T-cell (primary cell): ENCODE results near the gene AMZ1. TPM values are rescaled to one million over a fixed set of nuclear protein-coding genes. Genes with fewer than 3 reads are reported as not detected.

ENCODE experiments used
- ATAC-seq, 4 experiments: fragments of 200-7000 bp in 3 of 4; fragments of 150-1000 bp in 1 of 4; cut with Tn5 transposase; replicated peaks in 1 of 4; 1 replicate in 3 of 4; 2 replicates in 1 of 4; pipeline ENCODE4 v1.10.0; 2021; ENCODE audit warnings: moderate library complexity in 3 of 4, mild to moderate bottlenecking in 2 of 4, moderate number of reproducible peaks in 1 of 4
- CTCF ChIA-PET, 2 donors: fragments of 300-600 bp; sonication (Branson Sonifier 250); formaldehyde crosslinking; loops; one replicate each; lab custom pipeline; 2022; ENCODE audit warnings: antibody characterized with exemption in 2 of 2; lab: Charles Lee
- POLR2A ChIA-PET, 2 donors: fragments of 300-600 bp; sonication (Branson Sonifier 250); formaldehyde crosslinking; loops; one replicate each; lab custom pipeline; 2022; ENCODE audit warnings: antibody characterized with exemption in 2 of 2; lab: Charles Lee
- DNase-seq, 35 experiments: peaks; one replicate each; pipeline versions ENCODE4 v3.0.0 to v3.0.0-alpha.2; 2013 to 2023
- H3K27ac ChIP-seq: one replicate; pipeline ENCODE4 v1.5.1; 2013; ENCODE audit warnings: low read length
- H3K27me3 ChIP-seq, 2 experiments: replicated peaks in 1 of 2; 1 replicate in 1 of 2; 2 replicates in 1 of 2; pipeline versions ENCODE4 v1.6.1 to v1.7.0; 2013; ENCODE audit warnings: low read length in 1 of 2, mixed read lengths in 1 of 2; ENCODE audit not compliant: control insufficient read depth in 2 of 2, insufficient read depth in 2 of 2; ENCODE audit errors: extremely low read depth in 1 of 2
- H3K36me3 ChIP-seq, 2 donors: 1 replicate in 1 of 2; 2 replicates in 1 of 2; pipeline versions ENCODE4 v1.6.1 to v1.7.0; 2013; ENCODE audit warnings: low read length in 1 of 2; ENCODE audit not compliant: control insufficient read depth in 2 of 2, insufficient read depth in 1 of 2; ENCODE audit errors: extremely low read depth in 1 of 2
- H3K4me1 ChIP-seq, 2 experiments: 1 replicate in 1 of 2; 2 replicates in 1 of 2; pipeline versions ENCODE4 v1.6.1 to v1.7.0; 2013; ENCODE audit warnings: low read length in 2 of 2, mixed read lengths in 1 of 2; ENCODE audit not compliant: insufficient read depth in 2 of 2, control insufficient read depth in 1 of 2; ENCODE audit errors: extremely low read depth in 1 of 2
- H3K4me3 ChIP-seq, 2 donors: 1 replicate in 1 of 2; 2 replicates in 1 of 2; pipeline versions ENCODE4 v1.5.1 to v1.7.0; 2013; ENCODE audit warnings: mild to moderate bottlenecking in 2 of 2, low read length in 1 of 2, moderate library complexity in 1 of 2; ENCODE audit not compliant: control insufficient read depth in 1 of 2; ENCODE audit errors: extremely low read depth in 1 of 2
- H3K9me3 ChIP-seq: 2 replicates; pipeline ENCODE4 v1.7.0; 2013
- H3K27ac Mint-ChIP-seq, 2 donors: one replicate each; pipeline ENCODE4 v1.8.0; 2020 to 2021; ENCODE audit warnings: mild to moderate bottlenecking in 2 of 2, mixed read lengths in 2 of 2
- H3K27me3 Mint-ChIP-seq, 2 donors: one replicate each; pipeline ENCODE4 v1.8.0; 2021 to 2022; ENCODE audit warnings: mixed read lengths in 2 of 2
- H3K36me3 Mint-ChIP-seq: one replicate; pipeline ENCODE4 v1.8.0; 2021; ENCODE audit warnings: mixed read lengths
- H3K4me1 Mint-ChIP-seq, 3 donors: one replicate each; pipeline ENCODE4 v1.8.0; 2020 to 2022; ENCODE audit warnings: mixed read lengths in 3 of 3, mild to moderate bottlenecking in 1 of 3
- H3K4me3 Mint-ChIP-seq, 3 donors: one replicate each; pipeline ENCODE4 v1.8.0; 2020 to 2022; ENCODE audit warnings: mild to moderate bottlenecking in 3 of 3, mixed read lengths in 3 of 3, moderate library complexity in 3 of 3
- H3K9me3 Mint-ChIP-seq, 3 donors: one replicate each; pipeline ENCODE4 v1.8.0; 2020 to 2022; ENCODE audit warnings: mixed read lengths in 3 of 3
- WGBS: methylation state at CpG from one replicate; pipeline ENCODE4 v1.1.5; 2013; ENCODE audit warnings: missing lambda C conversion rate; ENCODE audit not compliant: insufficient coverage; 5-methylcytosine and 5-hydroxymethylcytosine counted together
- total RNA-seq, 35 experiments: library from RNA in 6 of 35; stranded (reverse) in 6 of 35; fragments of 120-200 nt in 1 of 35; gene quantifications; one replicate each; pipeline versions ENCODE4 v1.2.1 to v1.2.4 and lab custom pipeline; 2013 to 2026

The AMZ1 gene
- total RNA-seq, 5 donors from 2014 or later (not counting 1 experiment from before 2014, with no cell fraction given): 0.09 to 0.79 (median 0.30) TPM

GRCh38 chr7:2717293-2718261 lies 29.6 kb downstream of the AMZ1 start:
- no peaks in the 10 kb centered on the region for H3K9me3 ChIP-seq
- POLR2A ChIA-PET: interaction anchor here in 1 of 2 donors (0.6 kb wide), 1 partner anchor 794 kb away, joined by 3 read pairs; no protein-coding TSS in a partner anchor
- Mint-ChIP-seq H3K9me3 (no peaks in the 10 kb centered on the region), H3K27me3 (no peaks in the 10 kb centered on the region), H3K4me3 (peak overlapping the region in 1 of 3 donors; percentile 43), H3K36me3 (peaks cover 4% of the 10 kb centered on the region), H3K27ac (peak overlapping the region in 1 of 2 donors; percentile 46), H3K4me1 (peaks cover 62 to 73% (median 71%) of the 10 kb centered on the region in 3 donors)
- CTCF ChIA-PET: interaction anchor here (0.8 to 2.7 kb wide), 3 partner anchors 8 to 286 kb away, joined by 3 to 10 read pairs (median 9); no protein-coding TSS in a partner anchor
- peaks cover 0 to 7% of the 10 kb centered on the region in 2 experiments for H3K27me3 ChIP-seq
- H3K36me3 ChIP-seq: no peaks in the 10 kb centered on the region
- 71% methylated on average over 43 of the region's 47 CpGs for WGBS
- peak overlapping the region in 1 of 2 donors; percentile 35 for H3K4me3 ChIP-seq
- peaks cover 27 to 75% of the 10 kb centered on the region in 2 experiments for H3K4me1 ChIP-seq
- no peak overlapping the region for H3K27ac ChIP-seq
- peak; percentile 27 to 54 (median 42) for ATAC-seq
- peak in 23 of 35 experiments; percentile 19 to 63 (median 42) for DNase-seq

DNA sequence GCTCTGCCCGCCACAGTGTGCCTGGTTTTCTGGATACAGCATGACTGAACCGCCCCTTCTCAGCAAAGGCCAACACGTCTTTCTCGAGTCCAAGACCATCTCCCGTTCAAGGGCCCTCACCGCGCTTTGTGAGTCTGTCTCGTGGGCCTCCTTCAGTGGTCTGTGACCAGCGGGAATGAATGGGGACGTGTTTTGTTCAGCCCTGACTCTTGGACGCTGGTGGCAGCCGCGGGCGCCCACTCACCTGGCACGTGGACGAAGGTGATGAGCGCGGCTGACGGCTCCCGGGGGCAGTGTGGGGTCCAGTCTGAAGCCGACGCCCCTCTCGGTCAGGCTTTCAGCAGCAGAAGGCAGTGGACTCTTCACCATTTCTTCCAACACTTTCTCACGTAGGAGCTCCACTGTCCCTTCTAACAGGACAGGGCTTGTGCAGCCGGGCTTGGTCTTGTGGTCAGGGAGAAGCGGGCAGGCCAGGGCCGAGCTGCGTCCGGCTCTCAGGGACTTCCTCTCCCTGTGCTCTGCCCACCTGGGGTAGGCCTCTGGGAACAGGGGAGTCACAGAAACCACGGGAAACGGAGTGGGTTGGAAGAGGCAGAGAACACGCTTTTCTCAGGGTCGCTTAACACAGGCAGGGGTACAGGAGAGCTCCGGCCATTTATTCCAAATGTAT lies 30.4 kb downstream of the AMZ1 start:
- ATAC-seq (no peak), DNase-seq (no peak)
- Mint-ChIP-seq H3K9me3 (no peaks in the 10 kb centered on the region), H3K4me3 (peak overlapping the region in 1 of 3 donors; percentile 61), H3K36me3 (peaks cover 6% of the 10 kb centered on the region), H3K4me1 (peaks cover 62 to 71% (median 71%) of the 10 kb centered on the region in 3 donors), H3K27me3 (no peaks in the 10 kb centered on the region), H3K27ac (peak overlapping the region in 1 of 2 donors; percentile 27)
- Histone ChIP-seq H3K36me3 (no peaks in the 10 kb centered on the region), H3K27me3 (peaks cover 0 to 2% of the 10 kb centered on the region in 2 experiments), H3K4me1 (peaks cover 27 to 72% of the 10 kb centered on the region in 2 experiments), H3K27ac (no peak overlapping the region), H3K4me3 (no peak overlapping the region), H3K9me3 (no peaks in the 10 kb centered on the region)
- POLR2A ChIA-PET: no interaction called here
- WGBS: 87% methylated on average over 26 of the region's 34 CpGs
- CTCF ChIA-PET: interaction anchor here (0.7 to 2.7 kb wide), 6 partner anchors 8 to 267 kb away, joined by 3 to 10 read pairs (median 5); no protein-coding TSS in a partner anchor

GRCh38 chr7:2719007-2719406 lies 31.0 kb downstream of the AMZ1 start:
- WGBS: 55% methylated on average over 11 of the region's 16 CpGs
- Histone ChIP-seq H3K4me3 (no peak overlapping the region), H3K9me3 (no peaks in the 10 kb centered on the region), H3K4me1 (peaks cover 27 to 70% of the 10 kb centered on the region in 2 experiments), H3K36me3 (no peaks in the 10 kb centered on the region), H3K27ac (no peak overlapping the region), H3K27me3 (peaks cover 0 to 2% of the 10 kb centered on the region in 2 experiments)
- DNase-seq (peak; percentile 19 to 77 (median 60)), ATAC-seq (peak; percentile 45 to 60 (median 52))
- Mint-ChIP-seq H3K9me3 (no peaks in the 10 kb centered on the region), H3K27ac (peak overlapping the region in 1 of 2 donors; percentile 27), H3K36me3 (peaks cover 6% of the 10 kb centered on the region), H3K4me3 (peak overlapping the region in 1 of 3 donors; percentile 61), H3K4me1 (peaks cover 62 to 66% (median 65%) of the 10 kb centered on the region in 3 donors), H3K27me3 (no peaks in the 10 kb centered on the region)
- CTCF ChIA-PET: interaction anchor here (0.7 to 2.7 kb wide), 6 partner anchors 9 to 268 kb away, joined by 3 to 10 read pairs (median 5); no protein-coding TSS in a partner anchor
- POLR2A ChIA-PET: no interaction called here

GRCh38 chr7:2720024-2720423 lies 32.0 kb downstream of the AMZ1 start:
- H3K27me3 Mint-ChIP-seq: no peaks in the 10 kb centered on the region
- H3K36me3 Mint-ChIP-seq: peaks cover 7% of the 10 kb centered on the region
- H3K4me1 ChIP-seq: peaks cover 24 to 60% of the 10 kb centered on the region in 2 experiments
- POLR2A ChIA-PET: no interaction called here
- H3K4me3 ChIP-seq: no peak overlapping the region
- WGBS: 85% methylated on average over 13 of the region's 16 CpGs
- peaks cover 0 to 2% of the 10 kb centered on the region in 2 experiments for H3K27me3 ChIP-seq
- H3K27ac ChIP-seq: no peak overlapping the region
- peaks cover 55 to 56% (median 55%) of the 10 kb centered on the region in 3 donors for H3K4me1 Mint-ChIP-seq
- no peak for DNase-seq
- CTCF ChIA-PET: interaction anchor here in 1 of 2 donors (1.4 kb wide), 1 partner anchor 9 kb away, joined by 6 read pairs; no protein-coding TSS in a partner anchor
- no peak for ATAC-seq
- H3K27ac Mint-ChIP-seq: no peak overlapping the region
- no peak overlapping the region for H3K4me3 Mint-ChIP-seq
- no peaks in the 10 kb centered on the region for H3K9me3 ChIP-seq
- H3K36me3 ChIP-seq: no peaks in the 10 kb centered on the region
- H3K9me3 Mint-ChIP-seq: no peaks in the 10 kb centered on the region

- ATAC-seq: no peak
Measured at GRCh38 chr7:2721842-2722241, 33.8 kb downstream of the AMZ1 start.

More at GRCh38 chr7:2721842-2722241, 33.8 kb downstream of the AMZ1 start:
- Mint-ChIP-seq H3K9me3 (no peaks in the 10 kb centered on the region), H3K27ac (no peak overlapping the region), H3K4me1 (peaks cover 36 to 38% (median 37%) of the 10 kb centered on the region in 3 donors), H3K4me3 (no peak overlapping the region), H3K36me3 (peaks cover 25% of the 10 kb centered on the region), H3K27me3 (no peaks in the 10 kb centered on the region)
- Histone ChIP-seq H3K27ac (no peak overlapping the region), H3K4me1 (peaks cover 8 to 42% of the 10 kb centered on the region in 2 experiments), H3K9me3 (no peaks in the 10 kb centered on the region), H3K36me3 (no peaks in the 10 kb centered on the region), H3K27me3 (peaks cover 0 to 2% of the 10 kb centered on the region in 2 experiments), H3K4me3 (no peak overlapping the region)
- 97% methylated on average over 15 of the region's 19 CpGs for WGBS
- CTCF ChIA-PET: interaction anchor here in 1 of 2 donors (1.0 kb wide), 1 partner anchor 12 kb away, joined by 5 read pairs; no protein-coding TSS in a partner anchor
- POLR2A ChIA-PET: no interaction called here
- no peak for DNase-seq
